Subcutaneous adipose tissue (tissue), 4 donors: ENCODE data around the gene PPIB. TPM values are rescaled to one million over a fixed set of nuclear protein-coding genes. Genes with fewer than 3 reads are reported as not detected.

Source experiments
- total RNA-seq, 4 donors: library from RNA; depleted of rRNA; stranded (reverse); fragments of >200 nt; gene quantifications; one replicate each; pipeline ENCODE4 v1.1.0, GENCODE V29; 2016
- TF ChIP-seq, protein P1 (sequence below): fragments of 450-650 bp; IDR thresholded peaks from one replicate; pipeline ENCODE4 v1.5.1; 2016; ENCODE audit warnings: low read depth, mild to moderate bottlenecking, control low read depth, antibody characterized with exemption, moderate library complexity

The PPIB gene
- 100 to 1,000 TPM; 224 to 292 (median 246) TPM for total RNA-seq

DNA sequence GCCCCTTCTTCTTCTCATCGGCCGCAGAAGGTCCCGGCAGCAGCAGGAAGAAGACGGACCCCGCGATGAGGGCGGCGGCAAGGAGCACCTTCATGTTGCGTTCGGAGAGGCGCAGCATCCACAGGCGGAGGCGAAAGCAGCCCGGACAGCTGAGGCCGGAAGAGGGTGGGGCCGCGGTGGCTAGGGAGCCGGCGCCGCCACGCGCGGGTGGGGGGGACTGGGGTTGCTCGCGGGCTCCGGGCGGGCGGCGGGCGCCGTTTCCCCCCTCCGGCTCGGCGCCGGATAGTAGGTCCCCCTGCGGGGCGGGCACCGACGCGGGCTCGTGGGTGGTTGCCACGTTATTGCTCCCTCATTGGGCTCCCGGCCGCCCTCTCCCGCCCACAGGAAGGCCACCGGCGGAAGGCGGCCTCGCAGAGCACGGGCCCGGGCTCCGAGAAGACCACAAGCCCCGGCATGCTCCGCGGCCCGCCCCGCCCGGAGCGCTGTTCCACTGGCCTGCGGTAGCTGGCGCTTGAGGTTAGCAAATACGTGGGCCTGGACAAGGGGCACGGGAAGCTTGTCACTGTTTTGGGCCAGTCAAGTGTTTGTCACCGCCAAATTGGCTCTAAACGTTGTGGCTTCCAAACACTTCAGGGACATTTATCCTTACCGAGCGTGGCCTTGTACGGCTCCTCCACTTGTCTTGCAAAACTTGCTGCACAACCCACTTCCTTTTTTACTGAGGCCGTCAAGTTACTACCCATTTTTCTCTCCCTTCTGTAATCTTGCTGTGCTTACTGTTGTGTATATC, at the start of gene PPIB:
TSS of gene PPIB (minus strand) at position 154 of the 790 bp plus-strand sequence. CDS start at position 118, 36 bp downstream.
- TF ChIP-seq, protein P1, sequence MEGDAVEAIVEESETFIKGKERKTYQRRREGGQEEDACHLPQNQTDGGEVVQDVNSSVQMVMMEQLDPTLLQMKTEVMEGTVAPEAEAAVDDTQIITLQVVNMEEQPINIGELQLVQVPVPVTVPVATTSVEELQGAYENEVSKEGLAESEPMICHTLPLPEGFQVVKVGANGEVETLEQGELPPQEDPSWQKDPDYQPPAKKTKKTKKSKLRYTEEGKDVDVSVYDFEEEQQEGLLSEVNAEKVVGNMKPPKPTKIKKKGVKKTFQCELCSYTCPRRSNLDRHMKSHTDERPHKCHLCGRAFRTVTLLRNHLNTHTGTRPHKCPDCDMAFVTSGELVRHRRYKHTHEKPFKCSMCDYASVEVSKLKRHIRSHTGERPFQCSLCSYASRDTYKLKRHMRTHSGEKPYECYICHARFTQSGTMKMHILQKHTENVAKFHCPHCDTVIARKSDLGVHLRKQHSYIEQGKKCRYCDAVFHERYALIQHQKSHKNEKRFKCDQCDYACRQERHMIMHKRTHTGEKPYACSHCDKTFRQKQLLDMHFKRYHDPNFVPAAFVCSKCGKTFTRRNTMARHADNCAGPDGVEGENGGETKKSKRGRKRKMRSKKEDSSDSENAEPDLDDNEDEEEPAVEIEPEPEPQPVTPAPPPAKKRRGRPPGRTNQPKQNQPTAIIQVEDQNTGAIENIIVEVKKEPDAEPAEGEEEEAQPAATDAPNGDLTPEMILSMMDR, result no peak

DNA sequence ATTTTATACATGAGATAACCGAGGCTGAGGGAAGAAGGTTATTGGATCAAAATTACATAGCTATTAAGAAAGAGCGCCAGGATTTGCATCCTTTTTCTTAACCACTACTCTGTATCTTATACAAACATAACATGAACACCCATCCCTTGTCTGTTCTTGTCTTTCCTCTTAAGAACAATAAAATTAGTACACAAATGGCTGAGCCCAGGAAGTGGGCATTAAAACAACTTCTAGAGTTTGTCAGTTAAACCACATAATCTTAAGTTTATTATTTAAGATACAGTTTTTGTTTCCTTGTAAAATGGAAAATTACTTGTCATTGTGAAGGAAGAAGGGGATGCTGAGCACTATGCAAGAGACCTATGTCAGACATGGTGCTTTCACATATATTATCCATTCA, 48.9 kb upstream of the PPIB start:
- TF ChIP-seq, protein P1, result no peak

DNA sequence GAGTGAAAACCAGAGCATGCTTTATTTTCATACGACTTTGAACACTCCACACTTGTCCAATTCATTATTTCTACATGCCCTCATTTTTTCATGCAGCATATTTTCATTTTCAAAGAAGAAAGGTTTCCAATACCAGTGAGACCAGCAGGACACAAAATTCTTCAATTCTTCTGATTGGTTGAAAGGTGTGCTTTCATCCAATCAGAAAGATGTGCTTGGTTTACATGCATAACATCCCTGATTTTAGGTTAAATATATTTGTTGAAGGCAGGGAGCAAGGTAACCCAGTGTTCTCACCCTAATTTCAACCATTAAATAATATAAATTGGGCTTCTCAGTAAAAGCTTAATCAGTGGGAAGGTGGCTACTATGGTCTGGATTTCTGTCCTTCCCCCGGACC, 47.5 kb upstream of the PPIB start:
- TF ChIP-seq, protein P1, result no peak

DNA sequence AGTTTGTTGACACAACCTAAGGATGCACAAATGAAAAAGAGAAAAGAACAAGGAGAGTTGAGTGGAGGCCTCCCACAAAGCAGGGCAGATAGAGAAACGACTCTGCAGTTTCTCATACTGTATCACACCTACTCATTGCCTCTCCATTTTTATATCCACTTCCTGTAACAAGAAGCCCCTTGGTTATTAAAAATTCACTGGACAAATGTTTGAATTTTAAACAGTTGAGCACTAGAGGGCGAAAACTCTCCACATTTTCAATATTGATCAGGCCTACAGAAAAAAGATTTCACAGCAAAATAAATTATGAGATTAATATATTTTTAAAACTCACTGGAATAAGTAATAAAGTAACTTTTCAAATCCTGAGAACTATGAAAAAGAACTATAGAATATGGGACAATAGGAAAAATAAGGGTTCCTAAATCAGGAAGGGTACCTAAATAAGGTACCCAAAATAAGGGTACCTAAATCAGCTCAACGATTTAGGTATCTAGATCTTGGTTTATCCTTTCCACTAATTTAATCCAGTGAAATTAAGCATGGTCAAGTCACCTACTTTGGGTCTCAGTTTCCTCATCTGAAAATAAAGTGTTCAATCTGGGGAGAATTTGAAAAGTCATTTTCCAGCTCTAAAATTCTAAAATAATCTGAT, 47.0 kb upstream of the PPIB start:
- TF ChIP-seq, protein P1, result no peak

DNA sequence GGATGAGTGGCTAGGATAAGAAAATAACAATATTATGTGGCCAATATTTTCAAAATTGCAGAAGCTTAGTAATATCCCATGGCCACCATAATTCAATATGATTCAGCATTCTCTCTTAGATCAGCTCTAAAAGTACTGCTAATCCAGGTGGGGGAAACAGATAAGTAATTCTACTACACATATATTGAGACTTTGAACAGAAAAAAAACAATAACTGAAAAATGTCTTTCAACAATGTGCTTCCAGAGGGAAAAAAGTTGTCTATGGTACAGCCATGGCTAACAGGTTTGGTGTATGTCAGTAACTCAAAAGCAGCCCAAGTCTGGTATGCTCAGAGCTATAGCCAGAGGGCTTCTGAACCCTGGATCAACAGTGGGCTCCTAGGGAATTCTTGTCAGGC, 42.4 kb upstream of the PPIB start:
- TF ChIP-seq, protein P1, result no peak

DNA sequence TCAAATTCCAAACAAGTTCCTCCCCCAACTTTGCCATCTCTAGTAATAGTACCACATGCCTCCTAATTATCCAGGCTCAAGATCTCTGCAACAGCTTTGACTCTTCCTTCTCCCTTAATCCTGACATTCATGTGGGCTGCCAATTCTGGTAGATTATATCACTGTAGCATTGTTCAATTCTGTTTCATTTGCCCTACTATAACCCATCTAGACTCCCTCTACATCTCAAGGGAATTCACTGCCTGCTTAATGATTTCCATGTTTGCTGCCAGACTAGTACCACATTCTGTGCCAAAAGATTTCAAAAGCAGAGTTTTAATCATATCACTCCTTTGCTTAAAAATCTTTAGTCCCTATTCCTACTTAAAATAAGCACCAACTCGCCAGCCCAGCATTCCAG, 34.6 kb upstream of the PPIB start:
- TF ChIP-seq, protein P1, result no peak

DNA sequence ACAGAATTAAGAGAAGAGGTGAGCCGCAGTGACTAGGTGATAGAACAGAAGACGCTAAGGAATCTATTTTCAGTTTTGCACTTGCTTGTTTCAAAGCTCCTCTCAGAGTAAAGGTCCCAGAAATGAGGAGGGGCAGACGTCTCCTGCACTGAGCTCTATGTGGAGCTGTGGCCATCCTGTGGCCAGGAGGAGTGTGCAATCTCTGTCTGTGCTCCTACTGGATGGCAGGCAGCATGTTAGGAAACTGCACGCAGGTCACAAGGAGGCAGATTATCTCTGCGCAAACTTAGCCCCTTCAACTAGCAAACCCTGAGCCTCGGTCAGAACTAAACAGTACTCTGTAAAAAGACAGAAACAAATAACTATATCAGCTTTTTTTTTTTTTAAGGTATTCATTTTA, 31.1 kb upstream of the PPIB start:
- TF ChIP-seq, protein P1, result no peak
